IMR-90 (cell line): ENCODE results near the gene INSYN1. TPM values are rescaled to one million over a fixed set of nuclear protein-coding genes. Genes with fewer than 3 reads are reported as not detected.

ENCODE experiments used
- ATAC-seq: fragments of 200-7000 bp; cut with Tn5 transposase; 2 replicates; pipeline ENCODE4 v1.9.1; 2020; ENCODE audit warnings: low read depth, mild to moderate bottlenecking, moderate library complexity
- BruUV-seq: library from RNA; stranded (reverse); fragments of 400-500 nt; replicated peaks from 2 replicates; lab custom pipeline; 2021; lab: Mats Ljungman, UMichigan
- CTCF ChIA-PET: fragments of 300-600 bp; formaldehyde crosslinking; extraction: SDS; loops from one replicate; lab custom pipeline; 2021; ENCODE audit warnings: antibody characterized with exemption; lab: Yijun Ruan, JAX
- POLR2A ChIA-PET: fragments of 300-600 bp; sonication (Branson Sonifier 250); formaldehyde crosslinking; loops from one replicate; lab custom pipeline; 2022; ENCODE audit warnings: antibody characterized with exemption; ENCODE audit not compliant: unreplicated experiment; lab: Charles Lee
- DNase-seq: peaks from one replicate; pipeline ENCODE4 v3.0.0; 2013
- H2AFZ ChIP-seq: replicated peaks from 2 replicates; pipeline ENCODE3; 2013; ENCODE audit warnings: low read length, mild to moderate bottlenecking; ENCODE audit not compliant: poor library complexity
- H2AK5ac ChIP-seq: 2 replicates; pipeline ENCODE4 v1.6.1; 2013; ENCODE audit warnings: low read depth, low read length, inconsistent platforms
- H2AK9ac ChIP-seq: replicated peaks from 2 replicates; pipeline ENCODE3; 2013; ENCODE audit warnings: mild to moderate bottlenecking, low read depth, low read length, moderate library complexity; ENCODE audit not compliant: poor library complexity
- H2BK120ac ChIP-seq: 2 replicates; pipeline ENCODE4 v1.6.1; 2013; ENCODE audit warnings: low read depth, low read length, inconsistent platforms
- H2BK15ac ChIP-seq: 3 replicates; pipeline ENCODE4 v1.6.1; 2013; ENCODE audit warnings: low read depth, low read length, inconsistent platforms
- H2BK20ac ChIP-seq: 2 replicates; pipeline ENCODE4 v1.6.1; 2013; ENCODE audit warnings: low read depth, mild to moderate bottlenecking, inconsistent platforms, low read length, moderate library complexity
- H2BK5ac ChIP-seq: 2 replicates; pipeline ENCODE4 v1.6.1; 2013; ENCODE audit warnings: mild to moderate bottlenecking, low read depth, low read length, inconsistent platforms; ENCODE audit not compliant: poor library complexity, severe bottlenecking
- H3K14ac ChIP-seq: replicated peaks from 2 replicates; pipeline ENCODE4 v1.6.1; 2013; ENCODE audit warnings: low read depth, low read length, inconsistent platforms
- H3K18ac ChIP-seq: 2 replicates; pipeline ENCODE4 v1.6.1; 2013; ENCODE audit warnings: low read depth, low read length, control low read depth
- H3K23ac ChIP-seq: 2 replicates; pipeline ENCODE4 v1.6.1; 2013; ENCODE audit warnings: low read depth, low read length, inconsistent platforms
- H3K27ac ChIP-seq: 2 replicates; pipeline ENCODE4 v1.5.1; 2013; ENCODE audit warnings: mild to moderate bottlenecking, control low read depth, low read length; ENCODE audit not compliant: insufficient read depth
- H3K27me3 ChIP-seq: 2 replicates; pipeline ENCODE4 v1.6.1; 2013; ENCODE audit warnings: low read length; ENCODE audit not compliant: control insufficient read depth, insufficient read depth
- H3K36me3 ChIP-seq: 2 replicates; pipeline ENCODE4 v1.6.1; 2013; ENCODE audit warnings: low read length, mixed read lengths; ENCODE audit not compliant: control insufficient read depth, insufficient read depth
- H3K4ac ChIP-seq: 2 replicates; pipeline ENCODE4 v1.6.1; 2013; ENCODE audit warnings: low read depth, low read length, inconsistent platforms
- H3K4me1 ChIP-seq: 2 replicates; pipeline ENCODE4 v1.6.1; 2013; ENCODE audit warnings: low read length, mixed read lengths; ENCODE audit not compliant: control insufficient read depth, insufficient read depth
- H3K4me2 ChIP-seq: 2 replicates; pipeline ENCODE4 v1.6.1; 2013; ENCODE audit warnings: low read depth, mild to moderate bottlenecking, control low read depth, low read length, moderate library complexity
- H3K4me3 ChIP-seq: 2 replicates; pipeline ENCODE4 v1.5.1; 2013; ENCODE audit warnings: low read depth, mild to moderate bottlenecking, control low read depth, low read length, moderate library complexity; ENCODE audit not compliant: insufficient read depth
- H3K56ac ChIP-seq: 2 replicates; pipeline ENCODE4 v1.6.1; 2013; ENCODE audit warnings: low read length, inconsistent platforms; ENCODE audit not compliant: insufficient read depth; ENCODE audit errors: extremely low read depth
- H3K79me1 ChIP-seq, 2 experiments: 2 replicates each; pipeline ENCODE4 v1.6.1; 2013; ENCODE audit warnings: low read length in 2 of 2, inconsistent platforms in 1 of 2, low read depth in 1 of 2
- H3K9ac ChIP-seq: 2 replicates; pipeline ENCODE4 v1.6.1; 2013; ENCODE audit warnings: low read depth, low read length, control low read depth
- H3K9me1 ChIP-seq: 2 replicates; pipeline ENCODE4 v1.6.1; 2013; ENCODE audit warnings: low read length, inconsistent platforms; ENCODE audit not compliant: insufficient read depth
- H3K9me3 ChIP-seq: 2 replicates; pipeline ENCODE4 v1.6.1; 2013; ENCODE audit warnings: low read length; ENCODE audit not compliant: control insufficient read depth, insufficient read depth
- H4K20me1 ChIP-seq: 2 replicates; pipeline ENCODE4 v1.6.1; 2013; ENCODE audit warnings: low read length, inconsistent platforms; ENCODE audit not compliant: insufficient read depth
- H4K5ac ChIP-seq: 2 replicates; pipeline ENCODE4 v1.6.1; 2013; ENCODE audit warnings: mild to moderate bottlenecking, low read depth, low read length, control low read depth
- H4K8ac ChIP-seq, 2 experiments: 2 replicates each; pipeline ENCODE4 v1.6.1; 2013; ENCODE audit warnings: low read depth in 2 of 2, low read length in 2 of 2, control low read depth in 1 of 2, inconsistent platforms in 1 of 2
- H4K91ac ChIP-seq: 2 replicates; pipeline ENCODE4 v1.6.1; 2013; ENCODE audit warnings: low read depth, low read length, inconsistent platforms; ENCODE audit not compliant: insufficient read depth
- BHLHE40 ChIP-seq: fragments of 150-350 bp; IDR thresholded peaks from 2 replicates; pipeline ENCODE4 v1.6.1; 2016; ENCODE audit warnings: mild to moderate bottlenecking, low read depth, low read length
- CEBPB ChIP-seq: IDR thresholded peaks from 2 replicates; pipeline ENCODE4 v1.6.1; 2012; ENCODE audit warnings: low read depth, low read length, improper control_type of control experiment
- CHD1 ChIP-seq: IDR thresholded peaks from 2 replicates; pipeline ENCODE4 v1.6.1; 2012; ENCODE audit warnings: low read depth, low read length, improper control_type of control experiment
- CTCF ChIP-seq: conservative IDR thresholded peaks from 2 replicates; pipeline ENCODE4 v1.5.1; 2012; ENCODE audit warnings: mild to moderate bottlenecking, low read depth, low read length, improper control_type of control experiment
- ELK1 ChIP-seq: fragments of 150-350 bp; IDR thresholded peaks from 2 replicates; pipeline ENCODE4 v1.6.1; 2016; ENCODE audit warnings: low read depth, mild to moderate bottlenecking, low read length, moderate library complexity, borderline replicate concordance
- FOS ChIP-seq: fragments of 150-350 bp; IDR thresholded peaks from 2 replicates; pipeline ENCODE4 v1.6.1; 2016; ENCODE audit warnings: low read depth, low read length
- MAFK ChIP-seq: IDR thresholded peaks from 2 replicates; pipeline ENCODE4 v1.6.1; 2012; ENCODE audit warnings: low read depth, low read length, improper control_type of control experiment
- MAZ ChIP-seq: IDR thresholded peaks from 2 replicates; pipeline ENCODE4 v1.6.1; 2012; ENCODE audit warnings: low read depth, mild to moderate bottlenecking, low read length, improper control_type of control experiment, moderate library complexity, borderline replicate concordance
- MXI1 ChIP-seq: IDR thresholded peaks from 2 replicates; pipeline ENCODE4 v1.6.1; 2012; ENCODE audit warnings: low read depth, mild to moderate bottlenecking, low read length, moderate library complexity, borderline replicate concordance
- NFE2L2 ChIP-seq: fragments of 150-350 bp; IDR thresholded peaks from 2 replicates; pipeline ENCODE4 v1.6.1; 2016; ENCODE audit warnings: low read depth, mild to moderate bottlenecking, low read length
- POLR2A ChIP-seq: IDR thresholded peaks from 2 replicates; pipeline ENCODE4 v1.6.1; 2012; ENCODE audit warnings: mild to moderate bottlenecking, low read depth, low read length
- RAD21 ChIP-seq: IDR thresholded peaks from 2 replicates; pipeline ENCODE4 v1.6.1; 2012; ENCODE audit warnings: low read length, improper control_type of control experiment
- RCOR1 ChIP-seq: IDR thresholded peaks from 2 replicates; pipeline ENCODE4 v1.6.1; 2012; ENCODE audit warnings: mild to moderate bottlenecking, low read length, improper control_type of control experiment; ENCODE audit not compliant: insufficient replicate concordance
- RFX5 ChIP-seq: IDR thresholded peaks from 2 replicates; pipeline ENCODE4 v1.8.0; 2012; ENCODE audit warnings: low read depth, mild to moderate bottlenecking, low read length, moderate library complexity
- SMC3 ChIP-seq: fragments of 150-350 bp; IDR thresholded peaks from 2 replicates; pipeline ENCODE4 v1.6.1; 2016; ENCODE audit warnings: low read depth, mild to moderate bottlenecking, antibody characterized with exemption, low read length, moderate library complexity
- USF2 ChIP-seq: fragments of 150-350 bp; IDR thresholded peaks from 2 replicates; pipeline ENCODE4 v1.6.1; 2017; ENCODE audit warnings: mild to moderate bottlenecking, antibody characterized with exemption, low read length, low read depth
- WGBS, 2 experiments: methylation state at CpG; one replicate each; pipeline versions ENCODE4 v1.1.5 to v1.1.7; 2013; ENCODE audit warnings: missing lambda C conversion rate in 2 of 2; ENCODE audit not compliant: insufficient read length in 1 of 2; ENCODE audit errors: extremely low coverage in 2 of 2; 5-methylcytosine and 5-hydroxymethylcytosine counted together
- dilution Hi-C: fragments of 300-500 bp; cut with HindIII; formaldehyde crosslinking; loops from one replicate; pipeline ENCODE4 v1.14.3; 2018; ENCODE audit warnings: low sequenced_read_pairs; ENCODE audit not compliant: unreplicated experiment
- in situ Hi-C: fragments of 300-500 bp; cut with MboI; formaldehyde crosslinking; loops from 3 replicates; pipeline ENCODE4 v1.14.3; 2019; ENCODE audit warnings: low sequenced_read_pairs, inconsistent platforms, mixed read lengths
- intact Hi-C: fragments of 100-400 bp; cut with micrococcal nuclease; formaldehyde crosslinking; loops from 2 replicates; pipeline ENCODE4 v1.10.0; 2022
- polyA plus RNA-seq, 3 experiments: library from polyadenylated mRNA; depleted of rRNA; stranded (reverse); fragments of >200 nt; gene quantifications; 2 replicates each; pipeline ENCODE4 v1.2.3, GENCODE V29; 2012; ENCODE audit warnings: low replicate concordance in 1 of 3
- total RNA-seq: library from RNA; depleted of rRNA; stranded (reverse); fragments of >200 nt; gene quantifications from 2 replicates; pipeline ENCODE4 v1.2.3, GENCODE V29; 2012

The INSYN1 gene
- total and polyA plus RNA-seq, 2 of the 4 experiments (the other 2 are of a cell fraction), result 0.18 to 0.34 TPM

- Histone ChIP-seq H2BK20ac (no peak overlapping the region), H3K14ac (no peak overlapping the region), H3K9ac (no peak overlapping the region), H2AFZ (no peak overlapping the region), H3K4me1 (no peaks in the 10 kb centered on the region), H4K20me1 (no peaks in the 10 kb centered on the region; the same call in 1 of the 2 replicates), H2AK5ac (no peak overlapping the region), H3K56ac (no peak overlapping the region), H3K4me2 (no peak overlapping the region), H3K18ac (no peak overlapping the region), H4K91ac (no peak overlapping the region), H3K23ac (no peak overlapping the region), H3K9me1 (no peaks in the 10 kb centered on the region), H3K27ac (no peak overlapping the region), H3K36me3 (no peaks in the 10 kb centered on the region), H3K4ac (no peak overlapping the region), H2BK120ac (no peak overlapping the region), H2AK9ac (no peak overlapping the region), H2BK5ac (no peak overlapping the region), H2BK15ac (no peak overlapping the region), H3K9me3 (no peaks in the 10 kb centered on the region), H4K5ac (no peak overlapping the region), H4K8ac (no peak overlapping the region), H3K4me3 (no peak overlapping the region), H3K79me1 (no peaks in the 10 kb centered on the region), H3K27me3 (peaks cover 66% of the 10 kb centered on the region)
- WGBS, 2 experiments, result no CpG with 5 or more reads among the region's 3 CpGs
- DNase-seq (no peak), ATAC-seq (no peak)
- in situ Hi-C loops, result no loop called here
- intact Hi-C loops, result no loop called here
- no peak for TF ChIP-seq MAZ
- no peak for TF ChIP-seq CEBPB
- TF ChIP-seq CHD1, result no peak
- no peak for TF ChIP-seq MAFK
- no peak for TF ChIP-seq RAD21
- no peak for TF ChIP-seq RCOR1
- TF ChIP-seq CTCF, result no peak
- TF ChIP-seq ELK1, result no peak
- TF ChIP-seq MXI1, result no peak
- no peak for TF ChIP-seq USF2
- TF ChIP-seq SMC3, result no peak
- TF ChIP-seq NFE2L2, result no peak
- no peak for TF ChIP-seq FOS
- TF ChIP-seq RFX5, result no peak
- TF ChIP-seq BHLHE40, result no peak
- TF ChIP-seq POLR2A, result no peak
- dilution Hi-C loops, result no loop called here
- no TSS peak for BruUV-seq
- POLR2A ChIA-PET, result no interaction called here
- CTCF ChIA-PET, result no interaction called here
Measured at GRCh38 chr15:73784291-73784690, 31.1 kb upstream of the INSYN1 start.
